Central memory CD4-positive, alpha-beta T cell (primary cell): ENCODE results near the gene PPP6R3.
A peak's percentile ranks its signal among the peaks of the same experiment; 100 is the strongest.

Source experiments
- DNase-seq: peaks from one replicate; pipeline ENCODE4 v3.0.0; 2022

PPP6R3 gene

DNA sequence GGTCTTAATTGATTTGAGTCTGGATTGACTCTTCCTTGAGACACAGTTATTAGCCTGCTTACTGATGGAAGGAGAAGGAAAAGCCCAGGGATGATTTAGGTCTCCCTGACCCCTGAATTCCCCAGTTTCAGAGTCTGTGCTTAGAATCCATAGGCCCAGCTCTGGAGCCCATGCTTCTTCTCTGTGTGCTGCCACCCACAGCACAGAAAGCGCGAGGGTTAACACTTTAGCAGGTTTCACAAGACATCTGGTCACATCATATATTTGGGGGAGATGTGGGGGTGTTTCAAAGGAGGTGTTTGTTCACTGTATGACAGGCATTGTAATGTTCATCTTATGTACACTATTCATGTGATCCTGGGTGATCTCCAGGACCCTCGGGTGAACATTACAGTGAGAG, 107.0 kb downstream of the PPP6R3 start:
- DNase-seq, result no peak

DNA sequence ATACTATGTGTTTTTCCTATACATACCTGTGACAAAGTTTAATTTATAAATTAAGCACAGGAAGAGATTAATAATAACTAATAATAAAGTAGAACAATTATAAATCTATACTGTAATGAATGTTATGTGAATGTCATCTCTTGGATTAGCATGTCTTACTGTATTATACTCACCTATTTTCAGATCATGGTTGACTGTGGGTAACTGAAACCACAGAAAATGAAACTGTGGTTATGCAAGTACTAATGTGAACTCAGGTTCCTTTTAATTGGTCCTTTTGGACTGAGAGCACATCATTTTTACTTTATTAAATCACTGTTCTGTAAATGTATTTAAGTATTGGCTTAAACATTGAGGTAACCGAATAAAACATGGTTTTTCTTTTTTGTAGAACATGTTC, 108.8 kb downstream of the PPP6R3 start:
- DNase-seq, result no peak

GRCh38 chr11:68570691-68571090, 110.1 kb downstream of the PPP6R3 start:
- DNase-seq, result no peak

DNA sequence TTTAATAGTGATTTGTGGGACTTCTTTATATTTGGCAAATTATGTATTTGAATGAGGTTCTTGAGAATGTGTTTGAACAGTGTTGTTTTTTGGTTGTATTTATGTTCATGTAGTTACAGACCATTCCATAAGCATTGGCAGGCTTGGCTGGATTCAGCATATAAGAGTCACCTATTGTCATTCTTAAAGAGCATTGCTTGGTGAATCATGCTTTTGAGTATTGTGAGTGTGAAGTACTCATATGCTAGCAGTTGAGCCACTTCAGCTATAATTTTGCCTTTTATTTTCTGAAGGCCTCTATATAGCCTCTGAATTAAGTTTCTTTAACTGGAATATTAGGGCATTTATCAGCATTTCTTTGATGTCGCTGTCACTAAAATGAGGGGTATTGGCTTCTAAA, 113.8 kb downstream of the PPP6R3 start:
- DNase-seq, result no peak

- DNase-seq, result no peak
Measured at GRCh38 chr11:68575025-68575665, 114.6 kb downstream of the PPP6R3 start.

- DNase-seq, result no peak
Measured at GRCh38 chr11:68579455-68579854, 118.9 kb downstream of the PPP6R3 start.

DNA sequence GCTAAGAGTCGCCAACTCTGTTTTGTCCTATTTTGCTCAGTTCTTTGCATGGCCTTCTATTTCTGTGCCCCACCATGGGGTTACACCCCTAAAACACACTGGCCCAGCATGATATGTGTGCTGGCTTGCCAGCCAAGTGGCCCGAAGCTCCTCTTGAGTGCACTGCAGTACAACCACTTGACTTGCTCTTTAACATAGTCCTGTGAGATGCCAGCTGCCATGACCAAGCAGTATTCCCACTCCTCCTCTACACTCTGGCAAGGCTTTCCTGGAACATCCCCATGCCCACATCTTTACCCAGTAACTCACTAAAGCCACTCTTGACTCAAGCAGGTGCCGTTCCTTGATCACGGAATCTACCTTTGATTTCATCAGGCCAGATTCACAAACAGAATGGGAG, 120.9 kb downstream of the PPP6R3 start:
- DNase-seq, result no peak

GRCh38 chr11:68581901-68582300, 121.3 kb downstream of the PPP6R3 start:
- DNase-seq, result no peak

DNA sequence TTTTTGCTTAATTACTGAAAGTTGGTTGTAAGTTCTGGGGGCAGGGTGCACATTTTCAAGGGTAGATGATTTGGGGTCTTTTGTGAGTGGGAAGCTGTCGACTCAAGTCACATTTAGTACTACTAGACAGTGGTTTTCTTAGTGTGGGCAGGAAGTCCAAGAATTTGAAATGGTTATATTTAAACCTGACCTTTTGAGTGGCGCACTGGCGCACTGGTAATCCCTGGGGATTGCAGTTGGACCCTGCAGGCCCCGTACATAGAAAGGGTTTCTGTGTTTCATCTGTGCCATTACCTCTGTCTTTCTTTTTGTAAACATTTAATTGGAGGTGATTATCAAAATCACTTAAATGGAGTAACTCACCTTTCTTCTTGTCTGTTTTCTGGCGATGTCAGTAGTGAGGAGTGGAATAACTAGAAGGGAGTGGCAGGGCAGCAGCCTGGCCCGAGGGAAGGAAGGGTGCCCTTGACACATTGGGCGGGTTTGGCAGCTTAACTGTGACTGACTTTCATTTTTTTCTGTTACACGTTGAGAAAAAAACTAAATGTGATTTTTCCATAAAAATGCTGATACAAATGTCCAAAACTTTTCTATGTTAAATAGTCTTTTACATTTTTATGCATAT, 122.0 kb downstream of the PPP6R3 start:
- no peak for DNase-seq

DNA sequence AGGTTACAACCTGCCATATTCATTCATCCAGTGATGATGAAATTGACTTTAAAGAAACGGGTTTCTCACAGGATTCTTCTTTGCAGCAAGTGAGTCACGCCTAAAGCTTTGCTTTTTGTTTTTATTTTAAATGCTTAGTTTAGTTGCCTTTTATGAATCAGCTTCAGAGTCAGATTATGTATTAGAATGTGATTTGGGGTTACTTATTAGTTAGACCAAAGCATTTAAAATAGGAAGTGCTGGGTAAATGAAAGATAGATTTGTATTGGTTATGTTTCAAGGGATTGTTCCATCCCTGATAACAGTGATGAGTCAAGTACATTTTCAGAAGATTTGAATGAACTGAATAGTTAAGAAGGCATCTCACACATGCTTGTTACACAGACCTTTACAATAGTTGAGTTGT, 122.5 kb downstream of the PPP6R3 start:
- no peak for DNase-seq

DNA sequence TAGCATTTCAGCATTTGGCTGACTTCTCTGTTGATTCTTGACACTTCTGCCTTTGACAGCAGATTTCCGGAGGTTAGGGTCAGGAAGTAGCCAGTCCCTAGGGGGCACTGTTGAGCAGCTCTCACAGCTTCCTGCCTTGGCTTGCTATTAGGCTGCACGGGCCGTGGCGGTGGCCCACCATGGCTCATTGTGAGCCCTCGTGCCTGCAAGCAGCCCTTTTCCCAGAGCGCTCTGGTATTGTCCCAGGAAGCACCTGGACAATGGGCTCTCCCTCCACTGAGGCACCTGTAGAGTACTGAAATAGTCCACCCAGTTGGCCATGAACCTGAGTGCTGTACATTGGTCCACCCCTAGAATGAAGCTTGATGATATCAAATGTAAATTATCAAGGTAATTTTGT, 123.5 kb downstream of the PPP6R3 start:
- DNase-seq, result peak; percentile 22

DNA sequence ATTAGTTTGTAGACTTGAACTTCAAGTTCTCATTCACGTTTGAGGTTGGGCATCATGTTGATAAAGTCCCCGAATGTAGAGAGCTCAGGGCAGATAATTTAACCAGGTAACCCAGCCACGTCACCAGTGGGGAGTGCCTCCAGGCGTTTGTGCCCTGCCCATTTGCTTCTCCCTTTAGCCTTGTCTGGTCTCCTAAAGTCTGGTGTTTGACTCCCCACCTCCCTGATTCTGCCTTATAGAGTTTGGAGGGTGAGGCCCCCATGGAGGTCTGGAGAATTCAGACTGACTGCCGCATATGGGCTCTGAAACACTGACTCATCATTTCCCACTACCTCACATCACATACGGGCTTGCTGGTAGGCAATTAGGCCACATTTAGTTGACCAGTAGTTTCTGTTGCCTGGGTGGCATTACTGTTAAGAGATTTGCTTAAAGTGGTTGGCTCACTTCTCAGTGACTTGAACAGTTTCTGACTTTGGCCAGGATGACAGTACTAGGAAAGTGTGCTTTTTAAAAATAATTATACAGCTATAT, 124.5 kb downstream of the PPP6R3 start:
- no peak for DNase-seq

GRCh38 chr11:68589547-68590216, 129.1 kb downstream of the PPP6R3 start:
- no peak for DNase-seq

DNA sequence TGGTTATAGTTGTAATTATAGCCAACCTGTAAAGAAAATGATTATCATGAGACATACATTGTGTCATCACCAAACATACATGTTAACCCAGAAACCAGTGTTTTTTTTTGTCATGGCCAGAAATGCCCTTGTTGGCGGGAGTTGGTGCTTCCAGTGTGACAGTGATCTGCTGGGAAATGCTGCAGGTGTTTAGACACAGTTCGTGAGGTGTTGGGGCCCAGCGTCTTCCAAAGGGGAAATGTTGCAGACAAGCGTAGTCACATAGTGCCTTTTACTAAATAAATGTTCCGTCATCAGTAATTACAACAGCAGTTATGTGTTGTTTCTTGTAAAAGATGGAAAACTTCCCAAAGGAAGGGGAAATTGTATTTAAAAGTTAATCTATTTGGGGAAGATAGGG, 131.2 kb downstream of the PPP6R3 start:
- no peak for DNase-seq

DNA sequence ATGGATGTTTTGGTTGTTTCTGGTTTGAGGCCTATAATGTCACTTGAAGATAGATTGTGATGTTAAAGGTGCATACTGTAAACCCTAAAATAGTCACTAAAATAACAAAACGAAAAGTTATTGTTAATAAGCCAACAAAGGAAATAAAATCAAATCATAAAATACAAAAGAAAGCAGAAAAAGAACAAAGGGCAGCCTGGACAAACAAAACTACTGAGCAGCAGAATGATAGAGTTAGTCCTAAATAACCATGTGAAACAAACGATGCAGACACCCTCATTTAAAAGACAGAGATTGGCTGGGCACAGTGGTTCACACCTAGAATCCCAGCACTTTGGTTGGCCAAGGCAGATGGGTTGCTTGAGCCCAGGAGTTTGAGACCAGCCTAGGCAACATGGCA, 132.9 kb downstream of the PPP6R3 start:
- DNase-seq, result no peak

DNA sequence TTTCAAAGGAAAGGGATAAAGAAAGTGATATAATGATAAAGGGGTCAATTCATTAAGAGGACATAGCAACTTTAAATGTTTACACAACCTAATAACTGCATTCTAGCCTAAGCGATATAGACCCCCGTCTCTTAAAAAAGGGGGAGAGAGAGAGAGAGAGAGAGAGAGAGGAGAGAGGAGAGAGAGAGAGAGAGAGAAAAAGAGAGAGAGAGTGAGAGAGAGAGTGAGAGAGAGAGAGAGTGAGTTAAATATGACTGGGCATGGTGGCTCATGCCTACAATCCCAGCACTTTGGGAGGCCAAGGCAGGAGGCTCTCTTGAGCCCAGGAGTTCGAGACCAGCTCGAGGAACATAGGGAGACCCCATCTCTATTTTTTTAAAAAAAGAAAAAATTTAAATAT, 133.6 kb downstream of the PPP6R3 start:
- DNase-seq, result no peak

GRCh38 chr11:68596231-68596630, 135.7 kb downstream of the PPP6R3 start:
- DNase-seq, result no peak

GRCh38 chr11:68598816-68599653, 138.5 kb downstream of the PPP6R3 start:
- DNase-seq, result no peak

- DNase-seq, result no peak
Measured at GRCh38 chr11:68601147-68601546, 140.6 kb downstream of the PPP6R3 start.

GRCh38 chr11:68609761-68610160, 149.2 kb downstream of the PPP6R3 start:
- no peak for DNase-seq

- DNase-seq, result no peak
Measured at GRCh38 chr11:68610452-68611116, 150.0 kb downstream of the PPP6R3 start.

DNA sequence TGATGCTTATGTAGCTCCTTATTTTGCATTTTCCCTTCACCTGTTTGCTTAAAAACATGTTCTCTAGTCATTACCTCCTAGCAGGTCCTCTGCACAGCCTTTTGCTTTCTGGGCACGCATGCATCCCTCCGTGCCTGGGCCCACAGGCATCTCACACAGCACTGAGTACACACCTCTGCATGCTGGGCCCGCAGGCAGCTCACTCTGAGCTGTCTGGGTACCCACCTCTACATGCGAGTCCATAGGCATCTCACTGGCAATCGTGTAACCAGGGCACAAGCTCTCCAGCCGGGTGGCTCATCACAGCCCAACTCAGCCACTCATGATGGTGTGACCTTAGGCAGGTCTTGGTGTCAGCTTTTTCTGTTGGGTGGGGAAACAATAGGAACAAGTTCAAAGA, 155.1 kb downstream of the PPP6R3 start:
- no peak for DNase-seq
